Smooth muscle cell (in vitro differentiated cells): Measurements from ENCODE around the gene RNASE13. TPM values are rescaled to one million over a fixed set of nuclear protein-coding genes. Genes with fewer than 3 reads are reported as not detected.

Experiments used
- DNase-seq: peaks from one replicate; lab custom pipeline; 2025; ENCODE audit not compliant: unreplicated experiment; lab: John Stamatoyannopoulos, UW
- H2AFZ ChIP-seq: fragments of 200-600 bp; sonication (generic); 2 replicates; pipeline ENCODE4 v1.6.0; 2016; ENCODE audit warnings: antibody characterized with exemption, low read depth, mild to moderate bottlenecking
- H3F3A ChIP-seq: fragments of 200-600 bp; sonication (generic); 2 replicates; pipeline ENCODE4 v1.6.0; 2017; ENCODE audit warnings: antibody characterized with exemption, low read depth
- H3K27ac ChIP-seq: fragments of 200-600 bp; sonication (generic); 2 replicates; pipeline ENCODE4 v1.5.1; 2016; ENCODE audit warnings: low read depth, mild to moderate bottlenecking
- H3K27me3 ChIP-seq: fragments of 200-600 bp; sonication (generic); 2 replicates; pipeline ENCODE4 v1.6.1; 2016; ENCODE audit warnings: low read depth, mild to moderate bottlenecking
- H3K36me3 ChIP-seq: fragments of 200-600 bp; sonication (generic); 2 replicates; pipeline ENCODE4 v1.5.1; 2016; ENCODE audit warnings: low read depth
- H3K4me1 ChIP-seq: fragments of 200-600 bp; sonication (generic); 2 replicates; pipeline ENCODE4 v1.5.1; 2016; ENCODE audit warnings: low read depth
- H3K4me2 ChIP-seq: fragments of 200-600 bp; sonication (generic); 2 replicates; pipeline ENCODE4 v1.6.0; 2016; ENCODE audit warnings: mild to moderate bottlenecking
- H3K4me3 ChIP-seq: fragments of 200-600 bp; sonication (generic); 2 replicates; pipeline ENCODE4 v1.5.1; 2016; ENCODE audit warnings: mild to moderate bottlenecking
- H3K79me2 ChIP-seq: fragments of 200-600 bp; sonication (generic); 2 replicates; pipeline ENCODE4 v1.6.0; 2016; ENCODE audit warnings: low read depth, mild to moderate bottlenecking
- H3K9ac ChIP-seq: fragments of 200-600 bp; sonication (generic); 2 replicates; pipeline ENCODE4 v1.6.0; 2016; ENCODE audit warnings: low read depth
- H3K9me3 ChIP-seq: fragments of 200-600 bp; sonication (generic); replicated peaks from 2 replicates; pipeline ENCODE4 v1.5.1; 2016; ENCODE audit warnings: low read depth
- H4K20me1 ChIP-seq: fragments of 200-600 bp; sonication (generic); 2 replicates; pipeline ENCODE4 v1.6.0; 2016; ENCODE audit warnings: low read depth
- CTCF ChIP-seq: fragments of 200-600 bp; sonication (generic); IDR thresholded peaks from 2 replicates; pipeline ENCODE4 v1.5.1; 2017; ENCODE audit warnings: borderline replicate concordance, mild to moderate bottlenecking, antibody characterized with exemption; ENCODE audit not compliant: insufficient read depth, poor library complexity, severe bottlenecking
- WGBS: methylation state at CpG from one replicate; pipeline ENCODE4 v1.1.7; 2016; ENCODE audit warnings: low lambda C conversion rate; 5-methylcytosine and 5-hydroxymethylcytosine counted together
- polyA plus RNA-seq: library from polyadenylated mRNA; unstranded; fragments of >200 nt; fragmentation: Nextera tagmentation; extraction: Ambion mirVana; gene quantifications from 2 replicates; pipeline ENCODE4 v1.2.1, GENCODE V29; 2016
- total RNA-seq: library from RNA; depleted of rRNA; stranded (reverse); fragments of >200 nt; gene quantifications from 2 replicates; pipeline ENCODE4 v1.2.3, GENCODE V29; 2014

Gene RNASE13
- total and polyA plus RNA-seq, 2 experiments from 2014 or later = 0.25 TPM; not detected in 1

GRCh38 chr14:21023174-21023573, 11.4 kb downstream of the RNASE13 start:
- DNase-seq = no peak
- TF ChIP-seq CTCF = no peak
- H3K27ac ChIP-seq = no peak overlapping the region
- no peaks in the 10 kb centered on the region for H4K20me1 ChIP-seq
- H3F3A ChIP-seq = peaks cover 22% of the 10 kb centered on the region
- no peak overlapping the region for H3K9ac ChIP-seq
- no peak overlapping the region for H2AFZ ChIP-seq
- no peaks in the 10 kb centered on the region for H3K79me2 ChIP-seq
- WGBS = 78% methylated on average over 7 of the region's 7 CpGs
- H3K27me3 ChIP-seq = no peaks in the 10 kb centered on the region
- H3K9me3 ChIP-seq = no peaks in the 10 kb centered on the region
- H3K4me2 ChIP-seq = peak overlapping the region; percentile 93
- H3K4me1 ChIP-seq = peaks cover 10% of the 10 kb centered on the region
- no peaks in the 10 kb centered on the region for H3K36me3 ChIP-seq
- no peak overlapping the region for H3K4me3 ChIP-seq

- no peaks in the 10 kb centered on the region for H4K20me1 ChIP-seq
- peaks cover 18% of the 10 kb centered on the region for H3F3A ChIP-seq
- no peaks in the 10 kb centered on the region for H3K36me3 ChIP-seq
- H2AFZ ChIP-seq = no peak overlapping the region
- H3K27ac ChIP-seq = no peak overlapping the region
- no peak overlapping the region for H3K9ac ChIP-seq
- no peak overlapping the region for H3K4me2 ChIP-seq
- no peaks in the 10 kb centered on the region for H3K79me2 ChIP-seq
- no peak overlapping the region for H3K4me3 ChIP-seq
- peaks cover 10% of the 10 kb centered on the region for H3K4me1 ChIP-seq
- H3K9me3 ChIP-seq = no peaks in the 10 kb centered on the region
- WGBS = 84% methylated on average over 5 of the region's 5 CpGs
- no peak for TF ChIP-seq CTCF
- no peak for DNase-seq
- H3K27me3 ChIP-seq = no peaks in the 10 kb centered on the region
Measured at GRCh38 chr14:21022686-21023085, 11.9 kb downstream of the RNASE13 start.

GRCh38 chr14:21020977-21021545, 13.5 kb downstream of the RNASE13 start:
- no peaks in the 10 kb centered on the region for H3K79me2 ChIP-seq
- WGBS = 87% methylated on average over 5 of the region's 5 CpGs
- no peak for TF ChIP-seq CTCF
- no peak overlapping the region for H3K4me3 ChIP-seq
- no peak overlapping the region for H3K4me2 ChIP-seq
- no peak for DNase-seq
- H3K36me3 ChIP-seq = no peaks in the 10 kb centered on the region
- H3K9ac ChIP-seq = no peak overlapping the region
- no peak overlapping the region for H2AFZ ChIP-seq
- no peaks in the 10 kb centered on the region for H3K9me3 ChIP-seq
- H4K20me1 ChIP-seq = peaks cover 3% of the 10 kb centered on the region
- peaks cover 8% of the 10 kb centered on the region for H3F3A ChIP-seq
- peaks cover 10% of the 10 kb centered on the region for H3K4me1 ChIP-seq
- no peaks in the 10 kb centered on the region for H3K27me3 ChIP-seq
- H3K27ac ChIP-seq = no peak overlapping the region

GRCh38 chr14:21019366-21019765, 15.2 kb downstream of the RNASE13 start:
- Histone ChIP-seq H3K4me1 (peaks cover 5% of the 10 kb centered on the region), H3K27ac (no peak overlapping the region), H3K4me3 (no peak overlapping the region), H3K79me2 (no peaks in the 10 kb centered on the region), H3K9me3 (no peaks in the 10 kb centered on the region), H3K36me3 (no peaks in the 10 kb centered on the region), H3K27me3 (no peaks in the 10 kb centered on the region), H4K20me1 (peaks cover 3% of the 10 kb centered on the region), H3K9ac (no peak overlapping the region), H2AFZ (no peak overlapping the region), H3K4me2 (no peak overlapping the region), H3F3A (peaks cover 10% of the 10 kb centered on the region)
- 73% methylated on average over 1 of the region's 1 CpG for WGBS
- no peak for TF ChIP-seq CTCF
- no peak for DNase-seq
